Measurements from ENCODE around the gene SCIMP. TPM values are rescaled to one million over a fixed set of nuclear protein-coding genes. Genes with fewer than 3 reads are reported as not detected.
"Not testable (repeated sequence)": the region's sequence is repeated elsewhere in the genome, so short reads cannot be mapped to it uniquely, and the experiment has no call there.

The SCIMP gene
- total and polyA plus RNA-seq, 2 donors (not counting 1 experiment from before 2014, with no cell fraction given) = 87.4 to 98.5 TPM

GRCh38 chr17:5236938-5237540 lies 2.4 kb upstream of the SCIMP start:
- peak overlapping the region in 2 of 5 experiments; percentile 2 to 6 for H3K4me3 ChIP-seq (ENCODE audit: control extremely low read depth in 1 of 5, extremely low read depth in 1 of 5, insufficient read depth in 1 of 5, low read depth in 2 of 5, low read length in 4 of 5)
- H3K27ac Mint-ChIP-seq = peak overlapping the region; percentile 90
- H3K27me3 Mint-ChIP-seq = no peaks in the 10 kb centered on the region
- ChIA-PET CTCF (interaction anchor here (0.8 to 18.3 kb wide), 9 partner anchors 11 to 68 kb away, joined by 3 to 303 read pairs (median 8); partner anchors contain the start of gene ZNF594), POLR2A (interaction anchor here (0.5 to 5.9 kb wide), 7 partner anchors 10 to 47 kb away, joined by 3 to 39 read pairs (median 4); no protein-coding TSS in a partner anchor)
- no peak overlapping the region for H3K9ac ChIP-seq (ENCODE audit: low read length)
- peak overlapping the region; percentile 23 for H2AFZ ChIP-seq (ENCODE audit: insufficient read depth, low read depth, low read length, poor library complexity, severe bottlenecking)
- peaks cover 71 to 92% of the 10 kb centered on the region in 2 donors for H3K4me1 ChIP-seq (ENCODE audit: control insufficient read depth in 2 of 2, insufficient read depth in 2 of 2, low read length in 2 of 2)
- 77% methylated on average over 1 of the region's 3 CpGs for WGBS (ENCODE audit: insufficient coverage)
- peak overlapping the region; percentile 49 for H3K4me2 ChIP-seq (replicated peaks; ENCODE audit: low read depth, low read length, poor library complexity, severe bottlenecking)
- intact Hi-C loops (cut with micrococcal nuclease) = loop anchor here (1.0 to 5.0 kb wide), 3 partner anchors 40 to 125 kb away; partner anchors contain the start of genes ZNF232 and ZNF594
- no peaks in the 10 kb centered on the region for H3K9me3 Mint-ChIP-seq (ENCODE audit: insufficient read depth)
- peaks cover 58% of the 10 kb centered on the region for H3K79me2 ChIP-seq (ENCODE audit: control insufficient read depth, insufficient read depth, low read length)
- peak overlapping the region; percentile 65 for H3K4me3 Mint-ChIP-seq
- H3K27me3 ChIP-seq (replicated peaks in 1 of 4; ENCODE audit: control extremely low read depth in 1 of 4, control insufficient read depth in 3 of 4, insufficient read depth in 4 of 4, low read length in 3 of 4) = no peaks in the 10 kb centered on the region
- peaks cover 75% of the 10 kb centered on the region for H3K4me1 Mint-ChIP-seq
- H3K27ac ChIP-seq (ENCODE audit: low read length in 2 of 2) = peak overlapping the region; percentile 72 to 80
- H4K20me1 ChIP-seq (ENCODE audit: control insufficient read depth, insufficient read depth, low read length, poor library complexity, severe bottlenecking) = no peaks in the 10 kb centered on the region
- H3K9me3 ChIP-seq (ENCODE audit: control extremely low read depth in 1 of 3, control insufficient read depth in 2 of 3, insufficient read depth in 1 of 3, low read length in 2 of 3) = peaks cover 0 to 10% (median 7%) of the 10 kb centered on the region in 3 donors
- peaks cover 0 to 9% of the 10 kb centered on the region in 2 experiments for H3K36me3 ChIP-seq (replicated peaks in 1 of 2; ENCODE audit: control extremely low read depth in 1 of 2, control insufficient read depth in 1 of 2, extremely low read depth in 1 of 2, insufficient read depth in 2 of 2, low read length in 1 of 2)
- TF ChIP-seq, protein P1, sequence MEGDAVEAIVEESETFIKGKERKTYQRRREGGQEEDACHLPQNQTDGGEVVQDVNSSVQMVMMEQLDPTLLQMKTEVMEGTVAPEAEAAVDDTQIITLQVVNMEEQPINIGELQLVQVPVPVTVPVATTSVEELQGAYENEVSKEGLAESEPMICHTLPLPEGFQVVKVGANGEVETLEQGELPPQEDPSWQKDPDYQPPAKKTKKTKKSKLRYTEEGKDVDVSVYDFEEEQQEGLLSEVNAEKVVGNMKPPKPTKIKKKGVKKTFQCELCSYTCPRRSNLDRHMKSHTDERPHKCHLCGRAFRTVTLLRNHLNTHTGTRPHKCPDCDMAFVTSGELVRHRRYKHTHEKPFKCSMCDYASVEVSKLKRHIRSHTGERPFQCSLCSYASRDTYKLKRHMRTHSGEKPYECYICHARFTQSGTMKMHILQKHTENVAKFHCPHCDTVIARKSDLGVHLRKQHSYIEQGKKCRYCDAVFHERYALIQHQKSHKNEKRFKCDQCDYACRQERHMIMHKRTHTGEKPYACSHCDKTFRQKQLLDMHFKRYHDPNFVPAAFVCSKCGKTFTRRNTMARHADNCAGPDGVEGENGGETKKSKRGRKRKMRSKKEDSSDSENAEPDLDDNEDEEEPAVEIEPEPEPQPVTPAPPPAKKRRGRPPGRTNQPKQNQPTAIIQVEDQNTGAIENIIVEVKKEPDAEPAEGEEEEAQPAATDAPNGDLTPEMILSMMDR (IDR thresholded peaks at IDR 0.05) = no peak
- TF ChIP-seq EZH2 (IDR thresholded peaks at IDR 0.05; ENCODE audit: borderline replicate concordance, insufficient read depth, low read depth, low read length, poor library complexity, severe bottlenecking) = no peak
- ATAC-seq (ENCODE audit: low read depth) = no peak
- DNase-seq = no peak

DNA sequence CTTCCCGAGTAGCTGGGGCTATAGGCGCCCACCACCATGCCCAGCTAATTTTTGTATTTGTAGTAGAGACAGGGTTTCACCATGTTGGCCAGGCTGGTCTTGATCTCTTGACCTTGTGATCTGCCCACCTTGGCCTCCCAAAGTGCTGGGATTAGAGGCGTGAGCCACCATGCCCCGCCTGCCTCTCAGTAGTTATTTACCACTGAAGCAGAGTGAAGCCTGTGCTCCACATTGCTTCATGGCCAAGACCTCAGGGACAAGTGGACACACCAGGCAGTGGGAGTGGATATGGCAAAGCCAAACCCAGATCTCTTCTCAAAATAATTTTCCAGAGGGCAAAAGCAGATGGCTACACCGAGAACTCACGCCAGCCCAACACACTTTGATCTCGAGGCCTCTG lies 1.2 kb downstream of the SCIMP start:
- Histone ChIP-seq H3K36me3 (replicated peaks in 1 of 2; ENCODE audit: control extremely low read depth in 1 of 2, control insufficient read depth in 1 of 2, extremely low read depth in 1 of 2, insufficient read depth in 2 of 2, low read length in 1 of 2) (peaks cover 0 to 41% of the 10 kb centered on the region in 2 experiments), H3K4me1 (ENCODE audit: control insufficient read depth in 2 of 2, insufficient read depth in 2 of 2, low read length in 2 of 2) (peaks cover 90 to 100% of the 10 kb centered on the region in 2 donors), H3K4me3 (ENCODE audit: control extremely low read depth in 1 of 5, extremely low read depth in 1 of 5, insufficient read depth in 1 of 5, low read depth in 2 of 5, low read length in 4 of 5) (peak overlapping the region; percentile 2 to 88 (median 63)), H3K4me2 (replicated peaks; ENCODE audit: low read depth, low read length, poor library complexity, severe bottlenecking) (peak overlapping the region; percentile 89), H3K27ac (ENCODE audit: low read length in 2 of 2) (peak overlapping the region; percentile 85 to 97), H3K79me2 (ENCODE audit: control insufficient read depth, insufficient read depth, low read length) (peaks cover 81% of the 10 kb centered on the region), H3K9ac (ENCODE audit: low read length) (peak overlapping the region; percentile 84)
- H3K4me3 Mint-ChIP-seq = peak overlapping the region; percentile 94
- peak overlapping the region; percentile 96 for H3K27ac Mint-ChIP-seq
- H3K27me3 ChIP-seq (replicated peaks in 1 of 4; ENCODE audit: control extremely low read depth in 1 of 4, control insufficient read depth in 3 of 4, insufficient read depth in 4 of 4, low read length in 3 of 4); intact Hi-C loops (cut with micrococcal nuclease); ATAC-seq (ENCODE audit: low read depth); H2AFZ ChIP-seq (ENCODE audit: insufficient read depth, low read depth, low read length, poor library complexity, severe bottlenecking); H3K9me3 ChIP-seq (ENCODE audit: control extremely low read depth in 1 of 3, control insufficient read depth in 2 of 3, insufficient read depth in 1 of 3, low read length in 2 of 3); H3K27me3 Mint-ChIP-seq; H3K9me3 Mint-ChIP-seq (ENCODE audit: insufficient read depth); DNase-seq; H4K20me1 ChIP-seq (ENCODE audit: control insufficient read depth, insufficient read depth, low read length, poor library complexity, severe bottlenecking): not testable (repeated sequence)
- 74% methylated on average over 4 of the region's 7 CpGs for WGBS (ENCODE audit: insufficient coverage)
- POLR2A ChIA-PET = interaction anchor here (1.3 to 2.0 kb wide), 3 partner anchors 9 to 28 kb away, joined by 3 to 6 read pairs (median 5); no protein-coding TSS in a partner anchor
- CTCF ChIA-PET = interaction anchor here (1.6 to 18.3 kb wide), 2 partner anchors 10 to 36 kb away, joined by 4 to 303 read pairs; partner anchors contain the start of gene ZNF594
- peaks cover 81% of the 10 kb centered on the region for H3K4me1 Mint-ChIP-seq
